ENCODE measurements around the gene EDAR.

GRCh38 chr2:108971661-108972566 lies 17.1 kb downstream of the EDAR start:
- TF ChIP-seq, protein P1, sequence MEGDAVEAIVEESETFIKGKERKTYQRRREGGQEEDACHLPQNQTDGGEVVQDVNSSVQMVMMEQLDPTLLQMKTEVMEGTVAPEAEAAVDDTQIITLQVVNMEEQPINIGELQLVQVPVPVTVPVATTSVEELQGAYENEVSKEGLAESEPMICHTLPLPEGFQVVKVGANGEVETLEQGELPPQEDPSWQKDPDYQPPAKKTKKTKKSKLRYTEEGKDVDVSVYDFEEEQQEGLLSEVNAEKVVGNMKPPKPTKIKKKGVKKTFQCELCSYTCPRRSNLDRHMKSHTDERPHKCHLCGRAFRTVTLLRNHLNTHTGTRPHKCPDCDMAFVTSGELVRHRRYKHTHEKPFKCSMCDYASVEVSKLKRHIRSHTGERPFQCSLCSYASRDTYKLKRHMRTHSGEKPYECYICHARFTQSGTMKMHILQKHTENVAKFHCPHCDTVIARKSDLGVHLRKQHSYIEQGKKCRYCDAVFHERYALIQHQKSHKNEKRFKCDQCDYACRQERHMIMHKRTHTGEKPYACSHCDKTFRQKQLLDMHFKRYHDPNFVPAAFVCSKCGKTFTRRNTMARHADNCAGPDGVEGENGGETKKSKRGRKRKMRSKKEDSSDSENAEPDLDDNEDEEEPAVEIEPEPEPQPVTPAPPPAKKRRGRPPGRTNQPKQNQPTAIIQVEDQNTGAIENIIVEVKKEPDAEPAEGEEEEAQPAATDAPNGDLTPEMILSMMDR (conservative IDR thresholded peaks at IDR 0.05 in 1 of 2, IDR thresholded peaks at IDR 0.05 in 1 of 2; ENCODE audit: extremely low read depth in 1 of 2, insufficient read depth in 1 of 2, low read depth in 1 of 2, low read length in 2 of 2) = no peak
- TF ChIP-seq EZH2 (IDR thresholded peaks at IDR 0.05; ENCODE audit: borderline replicate concordance, low read length) = no peak
